OCI-LY1 (cell line): ENCODE results near the gene TULP4.

ENCODE experiments used
- H2AFZ ChIP-seq: fragments of 200-600 bp; sonication (generic), shearing (Covaris generic); 2 replicates; pipeline ENCODE4 v1.6.0; 2014; ENCODE audit warnings: antibody characterized with exemption, mild to moderate bottlenecking, low read length
- H3F3A ChIP-seq: fragments of 200-600 bp; sonication (generic), shearing (Covaris generic); 2 replicates; pipeline ENCODE4 v1.6.0; 2014; ENCODE audit warnings: mild to moderate bottlenecking, antibody characterized with exemption, low read length, moderate library complexity; ENCODE audit not compliant: insufficient read depth
- H3K27ac ChIP-seq: fragments of 200-600 bp; sonication (generic); 2 replicates; pipeline ENCODE4 v1.5.1; 2014; ENCODE audit warnings: low read length, mixed run types, mild to moderate bottlenecking, low read depth; ENCODE audit not compliant: poor library complexity, severe bottlenecking
- H3K27me3 ChIP-seq: fragments of 200-600 bp; sonication (generic); 2 replicates; pipeline ENCODE4 v1.6.0; 2014; ENCODE audit warnings: antibody characterized with exemption, mild to moderate bottlenecking, low read length, moderate library complexity; ENCODE audit not compliant: insufficient read depth
- H3K36me3 ChIP-seq: fragments of 200-600 bp; sonication (generic); 2 replicates; pipeline ENCODE4 v1.6.1; 2014; ENCODE audit warnings: mild to moderate bottlenecking, antibody characterized with exemption, low read length, moderate library complexity, mixed read lengths; ENCODE audit not compliant: insufficient read depth
- H3K4me1 ChIP-seq: fragments of 200-600 bp; sonication (generic); 2 replicates; pipeline ENCODE4 v1.5.1; 2014; ENCODE audit warnings: mild to moderate bottlenecking, low read length, moderate library complexity; ENCODE audit not compliant: insufficient read depth, severe bottlenecking
- H3K4me2 ChIP-seq: fragments of 200-600 bp; sonication (generic), shearing (Covaris generic); 2 replicates; pipeline ENCODE4 v1.6.1; 2014; ENCODE audit warnings: low read length
- H3K4me3 ChIP-seq: fragments of 200-600 bp; sonication (generic); 2 replicates; pipeline ENCODE4 v1.5.1; 2014; ENCODE audit warnings: low read length, low read depth, mild to moderate bottlenecking, mixed read lengths; ENCODE audit not compliant: poor library complexity, severe bottlenecking
- H3K79me2 ChIP-seq: fragments of 200-600 bp; shearing (Covaris generic); 2 replicates; pipeline ENCODE4 v1.6.1; 2016; ENCODE audit warnings: mixed run types, low read length, mixed read lengths; ENCODE audit not compliant: insufficient read depth
- H3K9ac ChIP-seq: fragments of 200-600 bp; sonication (generic), shearing (Covaris generic); 2 replicates; pipeline ENCODE4 v1.6.1; 2014; ENCODE audit warnings: mild to moderate bottlenecking, low read length, mixed read lengths
- H3K9me2 ChIP-seq: fragments of 200-600 bp; sonication (generic), shearing (Covaris generic); 2 replicates; pipeline ENCODE4 v1.6.1; 2014; ENCODE audit warnings: low read depth, mild to moderate bottlenecking, low read length, mixed read lengths
- H3K9me3 ChIP-seq: fragments of 200-600 bp; shearing (Covaris generic); 2 replicates; pipeline ENCODE4 v1.6.1; 2014; ENCODE audit warnings: low read length, mixed read lengths
- H4K20me1 ChIP-seq: fragments of 200-600 bp; sonication (generic), shearing (Covaris generic); 2 replicates; pipeline ENCODE4 v1.6.0; 2016; ENCODE audit warnings: mild to moderate bottlenecking, low read length; ENCODE audit not compliant: insufficient read depth
- CTCF ChIP-seq: fragments of 200-600 bp; sonication (generic), shearing (Covaris generic); IDR thresholded peaks from 2 replicates; pipeline ENCODE4 v1.5.1; 2017; ENCODE audit warnings: mild to moderate bottlenecking, antibody characterized with exemption, low read length, moderate library complexity, mixed read lengths
- EZH2 ChIP-seq: fragments of 200-600 bp; sonication (generic), shearing (Covaris generic); IDR thresholded peaks from 2 replicates; pipeline ENCODE4 v1.8.0; 2017; ENCODE audit warnings: borderline replicate concordance, mixed run types, mild to moderate bottlenecking, antibody characterized with exemption, low read length, moderate library complexity, mixed read lengths

The TULP4 gene

GRCh38 chr6:158471339-158471738, 159.1 kb downstream of the TULP4 start:
- no peak overlapping the region for H3K27ac ChIP-seq
- no peak overlapping the region for H3K9ac ChIP-seq
- H3K4me1 ChIP-seq, result peaks cover 21% of the 10 kb centered on the region
- no peak overlapping the region for H3K4me3 ChIP-seq
- no peak overlapping the region for H2AFZ ChIP-seq
- H3K9me2 ChIP-seq, result no peaks in the 10 kb centered on the region
- H3K9me3 ChIP-seq, result no peaks in the 10 kb centered on the region
- no peak overlapping the region for H3K4me2 ChIP-seq
- no peaks in the 10 kb centered on the region for H3F3A ChIP-seq
- H4K20me1 ChIP-seq, result no peaks in the 10 kb centered on the region
- TF ChIP-seq EZH2 (no peak), CTCF (no peak)
- H3K27me3 ChIP-seq, result no peaks in the 10 kb centered on the region
- peaks cover 22% of the 10 kb centered on the region; the same call in 1 of the 2 replicates for H3K36me3 ChIP-seq
- H3K79me2 ChIP-seq, result no peaks in the 10 kb centered on the region

- peaks cover 26% of the 10 kb centered on the region for H3K4me1 ChIP-seq
- H4K20me1 ChIP-seq, result no peaks in the 10 kb centered on the region
- H2AFZ ChIP-seq, result no peak overlapping the region
- no peaks in the 10 kb centered on the region for H3F3A ChIP-seq
- no peak for TF ChIP-seq EZH2
- no peak for TF ChIP-seq CTCF
- no peaks in the 10 kb centered on the region for H3K9me3 ChIP-seq
- no peaks in the 10 kb centered on the region for H3K79me2 ChIP-seq
- no peak overlapping the region for H3K9ac ChIP-seq
- no peaks in the 10 kb centered on the region for H3K9me2 ChIP-seq
- no peak overlapping the region for H3K4me2 ChIP-seq
- H3K27ac ChIP-seq, result no peak overlapping the region
- peaks cover 25% of the 10 kb centered on the region; the same call in 1 of the 2 replicates for H3K36me3 ChIP-seq
- no peak overlapping the region for H3K4me3 ChIP-seq
- H3K27me3 ChIP-seq, result no peaks in the 10 kb centered on the region
Measured at GRCh38 chr6:158472447-158472846, 160.2 kb downstream of the TULP4 start.

- no peaks in the 10 kb centered on the region for H3K9me2 ChIP-seq
- peak overlapping the region; percentile 52 for H3K27ac ChIP-seq
- H3K9ac ChIP-seq, result no peak overlapping the region; the same call in 1 of the 2 replicates
- H3K4me2 ChIP-seq, result peak overlapping the region; percentile 20; the same call in 1 of the 2 replicates
- peak overlapping the region; percentile 4 for H3K4me3 ChIP-seq
- TF ChIP-seq CTCF, result no peak
- no peak for TF ChIP-seq EZH2
- no peaks in the 10 kb centered on the region for H3K9me3 ChIP-seq
- no peaks in the 10 kb centered on the region for H3F3A ChIP-seq
- no peaks in the 10 kb centered on the region for H4K20me1 ChIP-seq
- H3K4me1 ChIP-seq, result peaks cover 26% of the 10 kb centered on the region
- no peak overlapping the region for H2AFZ ChIP-seq
- H3K79me2 ChIP-seq, result no peaks in the 10 kb centered on the region
- no peaks in the 10 kb centered on the region for H3K27me3 ChIP-seq
- H3K36me3 ChIP-seq, result peaks cover 32% of the 10 kb centered on the region
Measured at GRCh38 chr6:158474961-158475343, 162.7 kb downstream of the TULP4 start.
